NCI-H345 treated with DMSO at 0.1 percent for 48 hours (cell line): ENCODE data around the gene KLHL25.
"Not testable (repeated sequence)": the region's sequence is repeated elsewhere in the genome, so short reads cannot be mapped to it uniquely, and the experiment has no call there.

Experiments
- DNase-seq: peaks from one replicate; lab custom pipeline; 2025; ENCODE audit not compliant: unreplicated experiment; lab: John Stamatoyannopoulos, UW

Gene KLHL25

DNA sequence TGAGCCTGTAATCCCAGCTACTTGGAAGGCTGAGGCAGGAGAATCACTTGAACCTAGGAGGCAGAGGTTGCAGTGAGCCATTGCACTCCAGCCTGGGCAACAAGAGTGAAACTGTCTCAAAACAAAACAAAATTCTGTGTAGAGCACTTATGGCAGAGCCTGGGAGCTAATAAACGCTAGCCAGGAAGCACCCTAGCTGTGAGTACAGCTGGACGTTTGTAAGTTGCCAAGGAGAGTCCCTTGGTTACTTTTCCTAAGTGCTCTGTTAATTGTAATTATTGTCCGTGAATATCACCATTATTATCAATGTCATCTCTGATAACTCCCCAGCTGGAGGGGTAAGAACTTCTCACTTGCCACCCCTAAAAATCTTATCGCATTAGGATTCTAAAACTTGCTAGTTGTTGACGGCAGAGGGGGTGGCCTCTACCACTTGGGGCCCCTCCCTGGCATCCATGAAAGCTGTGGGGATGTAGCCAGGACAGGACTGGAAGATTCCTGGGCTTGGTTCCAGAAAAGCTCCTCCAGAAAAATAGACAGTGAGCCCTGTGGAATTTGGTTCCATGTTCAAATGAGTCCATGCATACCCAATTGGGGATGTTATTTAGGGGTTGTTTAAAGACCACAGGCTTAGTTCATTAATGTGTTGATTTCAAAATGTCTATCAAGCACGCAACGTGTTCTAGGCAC lies 9.9 kb upstream of the KLHL25 start:
- DNase-seq, result no peak

DNA sequence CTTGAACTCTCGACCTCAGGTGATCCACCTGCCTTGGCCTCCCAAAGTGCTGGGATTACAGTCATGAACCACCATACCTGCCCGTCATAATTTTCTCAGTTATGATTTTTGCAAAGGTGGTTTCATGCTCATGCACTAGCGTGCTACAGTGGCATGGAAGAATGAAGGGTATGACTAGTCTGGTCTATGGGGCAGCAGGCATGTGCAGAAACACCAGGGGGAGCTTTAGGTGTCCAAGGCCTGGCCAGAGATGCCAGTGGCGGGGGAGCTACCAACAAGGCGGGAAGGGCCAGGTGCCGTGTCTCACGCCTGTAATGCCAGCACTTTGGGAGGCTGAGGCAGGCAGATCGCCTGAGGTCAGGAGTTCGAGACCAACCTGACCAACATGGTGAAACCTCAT lies 7.9 kb upstream of the KLHL25 start:
- not testable (repeated sequence) for DNase-seq

DNA sequence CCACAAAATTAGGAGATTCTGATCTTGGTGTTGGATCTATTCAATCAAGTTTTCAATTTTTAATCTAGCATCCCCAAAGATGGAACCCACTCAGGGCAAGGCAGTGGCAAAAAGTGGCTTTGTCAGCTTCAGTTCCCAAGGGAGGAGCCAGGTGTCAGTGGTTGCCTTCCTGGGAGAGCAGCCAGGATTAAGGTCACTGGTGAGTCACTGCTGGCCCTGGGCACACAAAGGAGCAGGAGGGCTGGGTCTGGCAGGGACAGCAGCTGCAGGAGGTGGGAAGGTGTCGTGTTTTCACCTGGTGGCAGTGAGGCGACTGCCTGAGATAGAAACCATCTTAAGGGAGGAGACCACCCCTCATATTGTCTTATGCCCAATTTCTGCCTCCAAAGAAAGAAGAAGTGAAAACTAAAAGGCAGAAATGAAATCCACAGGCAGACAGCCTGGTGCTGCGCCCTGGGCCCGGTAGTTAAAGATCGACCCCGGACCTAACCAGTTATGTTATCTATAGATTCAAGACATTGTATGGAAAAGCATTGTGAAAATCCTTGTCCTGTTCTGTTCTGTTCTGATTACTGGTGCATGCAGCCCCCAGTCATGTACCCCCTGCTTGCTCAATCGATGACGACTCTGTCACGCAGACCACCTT lies 5.9 kb upstream of the KLHL25 start:
- peak; percentile 22 for DNase-seq

DNA sequence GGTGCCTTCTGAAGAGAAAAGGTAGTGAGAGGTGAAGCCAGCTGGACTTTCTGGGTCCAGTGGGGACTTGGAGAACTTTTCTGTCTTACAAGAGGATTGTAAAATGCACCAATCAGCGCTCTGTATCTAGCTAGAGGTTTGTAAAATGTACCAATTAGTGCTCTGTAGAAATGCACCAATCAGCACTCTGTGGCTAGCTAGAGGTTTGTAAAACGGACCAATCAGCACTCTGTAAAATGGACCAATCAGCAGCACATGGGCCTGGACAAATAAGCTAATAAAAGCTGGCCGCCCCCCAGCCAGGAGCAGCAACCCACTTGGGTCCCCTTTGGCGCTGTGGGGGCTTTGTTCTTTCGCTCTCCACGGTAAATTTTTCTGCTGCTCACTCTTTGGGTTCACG lies 1.6 kb upstream of the KLHL25 start:
- not testable (repeated sequence) for DNase-seq

DNA sequence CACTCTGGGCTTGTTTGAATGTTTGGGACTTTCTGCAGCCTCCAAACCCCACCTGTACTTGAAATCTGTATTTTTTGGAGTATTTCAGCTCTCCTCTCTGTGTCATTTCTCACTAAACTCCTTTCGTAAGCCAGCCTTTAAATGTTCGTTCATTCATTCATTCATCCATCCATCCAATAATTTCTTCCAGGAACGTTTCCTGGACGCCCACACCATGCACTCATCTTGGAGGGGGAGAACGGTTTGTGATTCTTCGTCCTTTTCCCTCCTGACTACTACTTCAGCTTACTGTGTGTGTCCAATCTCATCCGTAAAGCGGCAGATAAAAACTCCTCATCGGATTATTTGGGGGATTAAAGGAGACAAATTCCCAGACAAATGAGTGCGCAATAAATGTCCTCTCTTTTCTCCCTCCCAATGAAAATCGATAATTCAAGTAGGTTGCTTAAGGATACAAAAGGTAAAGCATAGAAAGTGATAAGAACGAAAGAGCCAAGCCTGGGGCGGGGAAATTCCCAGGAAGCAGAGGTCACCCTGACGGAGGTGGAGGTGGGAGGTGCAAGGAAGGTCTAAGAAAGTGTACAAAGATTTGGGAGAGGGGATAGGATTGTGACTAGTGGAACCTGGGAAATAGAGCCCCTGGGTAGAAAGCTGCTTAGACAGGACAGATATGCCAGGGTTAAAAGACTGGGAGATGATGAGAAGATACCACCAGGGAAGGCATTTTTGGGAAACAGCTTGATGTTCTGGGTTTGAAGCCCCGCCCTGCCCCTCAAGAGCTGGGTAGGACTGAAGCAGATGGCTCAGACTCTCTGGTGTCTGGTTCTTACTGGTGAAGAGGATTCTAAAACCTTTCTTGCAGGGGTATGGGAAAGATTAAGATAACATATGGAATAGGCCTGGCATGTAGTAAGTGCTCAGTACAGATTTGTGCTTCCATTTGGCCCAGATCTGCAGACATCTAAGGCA lies 896 bp upstream of the KLHL25 start:
- no peak for DNase-seq

DNA sequence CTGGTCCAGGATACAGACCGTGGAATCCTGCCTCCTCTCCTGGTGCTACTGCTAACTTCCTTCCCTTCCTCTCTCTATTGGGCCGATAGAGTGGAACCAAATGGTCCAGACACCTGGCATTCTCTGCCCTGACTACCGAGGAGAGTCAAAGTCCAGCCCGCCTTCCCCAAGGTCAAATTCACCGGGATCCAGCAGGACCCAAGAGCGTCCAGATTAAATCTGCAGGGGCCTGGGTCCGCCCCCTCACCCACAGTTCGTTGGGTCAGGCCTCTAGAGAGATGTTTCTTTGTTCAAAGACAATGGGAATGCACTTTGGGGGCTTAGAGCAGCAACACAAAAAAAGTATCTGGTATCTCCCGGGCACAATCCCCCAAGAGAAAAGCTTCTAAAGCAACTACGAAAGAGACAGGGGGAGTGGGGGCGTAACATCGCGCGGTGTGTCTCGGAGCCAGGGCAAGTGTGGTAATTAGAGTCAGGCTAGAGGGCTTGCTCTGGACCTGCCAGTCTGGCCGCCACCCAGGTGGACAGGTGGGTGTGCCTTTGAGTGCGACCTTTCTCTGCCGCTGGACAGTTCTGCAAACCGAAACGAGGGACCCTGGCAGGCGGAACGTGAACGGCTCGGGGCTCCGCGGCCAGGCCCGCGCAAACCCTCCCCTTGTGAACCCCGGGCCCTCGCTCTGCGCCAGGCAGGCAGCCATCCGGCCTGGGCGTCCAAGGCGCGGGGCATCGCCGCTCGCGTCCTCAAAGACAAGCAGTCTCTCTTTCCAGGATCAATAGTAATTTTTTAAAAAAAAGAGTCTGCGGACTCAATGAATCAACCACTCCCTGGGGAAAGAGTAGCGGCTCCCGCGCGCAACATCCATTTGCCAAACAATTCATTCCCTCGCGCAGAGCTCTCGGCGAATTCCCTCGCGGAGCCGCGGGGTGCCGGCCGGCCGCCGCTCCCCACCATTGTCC lies 806 bp downstream of the KLHL25 start:
- no peak for DNase-seq

DNA sequence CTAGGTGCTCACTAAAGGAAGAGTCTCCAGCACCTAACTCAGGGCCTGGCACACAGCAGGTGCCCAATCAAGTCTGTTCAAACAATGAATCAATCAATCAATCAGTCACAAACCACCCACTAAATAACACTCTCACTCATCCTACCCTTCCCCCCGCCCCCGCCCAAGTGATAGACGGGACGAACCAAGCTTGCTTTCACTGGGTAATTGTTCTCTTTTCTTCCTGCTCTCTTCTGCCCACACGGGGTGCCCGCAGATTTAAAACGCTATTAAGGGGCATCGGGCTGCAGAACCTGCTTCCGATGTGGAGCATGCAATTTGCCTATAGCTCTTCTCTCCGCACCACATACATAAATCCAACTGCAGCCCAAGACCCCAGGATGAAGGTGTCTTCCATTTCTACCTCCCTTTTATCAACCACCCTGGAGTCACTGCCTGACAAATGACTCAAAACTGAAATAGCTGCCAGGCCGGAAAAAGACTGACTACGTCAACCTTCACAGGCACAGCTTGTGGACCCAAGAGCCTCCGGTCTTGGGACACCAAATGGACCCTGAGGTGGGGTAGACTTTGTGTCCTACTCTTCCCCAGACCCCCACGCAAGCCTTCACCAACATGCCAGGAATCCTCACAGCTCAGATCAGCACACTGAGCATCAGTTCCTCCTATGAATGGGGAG lies 1.7 kb downstream of the KLHL25 start:
- DNase-seq, result no peak

DNA sequence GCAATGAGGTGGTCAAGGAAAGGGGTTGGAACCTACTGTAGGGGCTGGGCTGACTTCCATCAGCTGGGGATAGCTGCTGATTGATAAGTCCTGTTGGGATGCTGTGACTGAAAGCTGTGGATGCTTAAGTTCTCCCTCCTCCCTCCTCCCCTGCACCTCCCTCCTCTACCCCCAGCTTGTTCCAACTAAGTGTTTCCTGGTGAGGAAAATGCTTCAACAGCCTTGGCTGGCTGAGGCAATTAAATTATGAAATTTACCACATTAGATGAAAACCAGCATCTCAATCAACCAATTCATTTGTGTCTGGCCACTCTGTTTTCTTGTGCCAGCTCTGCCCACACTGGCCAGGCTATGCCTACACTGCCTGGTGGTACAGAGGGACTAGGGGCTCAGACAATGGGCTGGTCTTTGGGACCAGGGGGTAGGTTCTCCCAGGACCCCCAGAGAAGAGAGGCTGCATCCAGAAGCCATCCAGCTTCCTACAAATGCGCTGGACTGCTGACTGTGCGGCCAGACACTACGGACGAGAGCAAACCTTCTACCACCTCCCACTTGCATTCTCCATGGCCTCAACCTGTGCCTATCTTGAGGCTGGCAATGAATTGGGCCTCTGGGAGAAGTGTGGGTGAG lies 2.5 kb downstream of the KLHL25 start:
- DNase-seq, result no peak

DNA sequence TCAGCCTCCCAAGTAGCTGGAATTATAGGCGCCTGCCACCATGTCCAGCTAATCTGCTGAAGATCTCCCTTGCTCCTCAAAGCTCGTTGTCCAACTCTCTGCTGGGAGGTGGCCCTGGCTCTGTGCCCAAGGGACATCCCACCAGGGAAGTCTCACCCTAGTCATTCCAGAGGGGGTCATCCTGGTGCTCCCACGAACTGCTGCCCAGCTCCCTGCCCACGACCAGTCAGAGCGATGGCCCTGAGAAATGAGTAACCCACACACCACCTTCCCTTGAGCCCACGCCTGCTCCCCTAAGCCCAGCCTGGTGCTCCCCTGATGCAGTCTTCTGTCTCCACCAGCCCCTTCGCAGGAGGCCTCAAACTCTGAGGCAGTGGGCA lies 5.2 kb downstream of the KLHL25 start:
- no peak for DNase-seq

DNA sequence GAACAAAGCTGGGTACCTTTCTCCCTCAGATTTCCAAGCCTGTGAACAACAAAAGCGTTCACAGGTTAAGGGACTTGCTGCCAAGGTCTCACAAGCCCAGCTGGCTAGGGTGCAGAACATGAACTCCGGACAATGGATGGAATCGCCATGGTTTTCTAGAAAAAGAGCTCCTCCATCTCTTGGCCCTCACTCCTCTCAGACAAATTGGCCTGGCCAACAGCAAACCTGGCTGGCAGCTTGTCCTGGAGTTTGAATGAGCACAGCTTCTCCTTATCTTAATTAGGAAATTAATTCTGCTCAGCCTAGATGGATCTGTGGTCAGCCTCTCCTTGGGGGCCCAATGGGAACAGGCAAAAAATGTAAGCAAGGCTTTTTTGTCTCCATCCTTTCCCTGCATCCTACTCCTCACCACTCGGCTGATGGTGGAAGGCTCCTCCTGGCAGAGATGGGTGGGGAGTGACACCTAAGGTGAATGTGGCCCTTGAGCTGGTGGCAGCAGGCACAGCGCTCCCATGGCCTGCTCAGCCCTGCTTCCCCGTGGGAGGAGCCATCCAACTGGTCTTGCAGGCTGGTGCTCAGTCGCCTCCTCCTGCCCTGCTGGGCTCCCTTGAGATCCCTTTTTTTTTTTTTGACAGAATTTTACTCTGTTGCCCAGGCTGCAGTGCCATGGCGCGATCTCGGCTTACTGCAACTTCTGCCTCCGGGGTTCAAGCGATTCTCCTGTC lies 5.8 kb downstream of the KLHL25 start:
- no peak for DNase-seq

DNA sequence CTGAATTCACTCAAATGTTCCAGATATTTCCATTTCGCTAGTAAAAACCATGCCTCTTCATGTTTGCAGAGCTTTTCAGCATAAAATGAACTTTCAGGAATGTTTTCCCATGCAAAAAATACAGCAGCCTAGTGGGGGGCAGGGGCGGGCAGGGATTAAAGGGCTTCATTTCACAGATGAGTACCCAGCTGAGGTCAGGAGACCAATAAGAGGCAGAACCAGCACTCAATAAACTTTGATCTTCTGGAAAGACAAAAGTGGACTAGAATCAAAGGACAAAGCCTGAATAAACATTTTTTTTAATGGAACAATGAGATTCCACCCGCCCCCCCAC lies 8.0 kb downstream of the KLHL25 start:
- peak; percentile 52 for DNase-seq

DNA sequence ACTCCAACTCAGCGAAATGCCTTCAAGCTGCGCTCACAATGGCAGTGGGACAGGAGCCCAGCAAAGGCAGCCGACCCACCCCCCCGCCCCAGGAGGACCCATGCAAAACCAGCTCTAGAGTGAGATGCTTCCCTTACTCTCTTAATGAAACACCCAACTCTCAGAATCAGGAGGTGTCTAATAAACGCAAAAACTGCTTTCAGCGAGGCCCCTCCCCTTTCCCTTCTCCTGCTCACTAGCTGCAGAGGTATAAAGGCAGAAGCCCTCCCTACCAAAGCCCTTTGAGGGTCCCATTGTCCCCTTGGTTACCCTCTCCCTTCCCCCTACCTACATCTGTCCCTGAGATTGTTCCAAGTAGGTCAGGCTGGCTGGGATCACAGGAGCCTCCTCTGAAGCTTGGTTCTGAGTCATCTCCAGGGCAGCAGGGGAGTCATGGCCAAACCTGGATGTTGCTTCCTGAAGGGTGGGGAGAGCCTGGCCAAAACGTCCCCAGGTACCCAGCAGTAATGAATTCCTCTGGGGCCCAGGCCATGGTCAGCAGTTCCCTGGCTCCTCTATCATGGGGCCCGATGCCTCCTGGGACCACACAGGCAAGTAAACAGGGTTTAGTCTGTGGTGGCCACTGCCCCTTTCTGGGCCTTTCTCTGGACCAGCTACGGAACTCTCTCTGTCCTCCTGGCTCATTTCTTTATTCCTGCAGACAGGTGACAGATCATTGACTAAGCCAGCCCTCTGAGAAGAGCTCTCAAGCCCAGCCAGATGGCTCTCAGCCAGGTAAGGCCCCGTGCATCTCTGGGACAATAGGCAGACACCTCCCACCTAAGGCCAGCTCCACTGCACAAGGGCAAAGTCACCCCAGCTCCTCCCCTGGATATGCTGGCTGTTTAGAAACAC lies 8.6 kb downstream of the KLHL25 start:
- DNase-seq, result peak; percentile 78

DNA sequence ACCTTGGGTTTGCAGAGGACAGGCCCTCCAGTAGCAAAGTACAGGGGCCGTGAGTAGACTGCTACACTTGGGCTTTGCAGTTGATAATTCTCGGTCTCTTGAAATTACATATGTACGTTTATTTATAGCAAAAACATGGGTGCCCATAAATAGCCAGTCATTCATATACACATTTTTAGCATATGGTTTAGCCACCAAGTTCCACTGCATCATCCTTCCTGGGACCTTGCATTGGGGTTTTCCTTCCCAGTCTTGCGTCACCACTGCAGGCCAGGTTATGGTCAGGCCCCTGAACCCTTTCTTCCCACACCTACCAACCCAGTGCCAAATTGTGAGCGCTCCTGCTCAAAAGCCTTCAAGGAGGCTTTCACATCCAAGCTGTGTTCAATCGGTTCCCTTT lies 12.7 kb downstream of the KLHL25 start:
- no peak for DNase-seq

DNA sequence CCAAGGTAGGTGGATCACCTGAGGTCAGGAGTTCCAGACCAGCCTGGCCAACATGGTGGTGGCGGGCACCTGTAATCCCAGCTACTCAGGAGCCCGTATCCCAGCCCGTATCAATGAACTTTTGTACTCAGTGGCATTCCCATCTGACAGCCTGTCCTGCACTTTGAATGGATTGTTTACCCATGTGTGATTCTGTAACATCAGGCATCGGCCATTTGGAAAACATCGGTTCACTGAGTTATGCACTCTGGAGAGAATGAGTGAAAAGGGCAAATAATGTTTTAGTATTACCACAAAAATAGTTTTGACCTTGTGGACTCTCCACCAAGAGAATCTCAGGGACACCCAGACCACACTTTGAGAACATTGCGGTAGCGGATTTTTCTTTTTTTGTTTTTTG lies 13.6 kb downstream of the KLHL25 start:
- no peak for DNase-seq

DNA sequence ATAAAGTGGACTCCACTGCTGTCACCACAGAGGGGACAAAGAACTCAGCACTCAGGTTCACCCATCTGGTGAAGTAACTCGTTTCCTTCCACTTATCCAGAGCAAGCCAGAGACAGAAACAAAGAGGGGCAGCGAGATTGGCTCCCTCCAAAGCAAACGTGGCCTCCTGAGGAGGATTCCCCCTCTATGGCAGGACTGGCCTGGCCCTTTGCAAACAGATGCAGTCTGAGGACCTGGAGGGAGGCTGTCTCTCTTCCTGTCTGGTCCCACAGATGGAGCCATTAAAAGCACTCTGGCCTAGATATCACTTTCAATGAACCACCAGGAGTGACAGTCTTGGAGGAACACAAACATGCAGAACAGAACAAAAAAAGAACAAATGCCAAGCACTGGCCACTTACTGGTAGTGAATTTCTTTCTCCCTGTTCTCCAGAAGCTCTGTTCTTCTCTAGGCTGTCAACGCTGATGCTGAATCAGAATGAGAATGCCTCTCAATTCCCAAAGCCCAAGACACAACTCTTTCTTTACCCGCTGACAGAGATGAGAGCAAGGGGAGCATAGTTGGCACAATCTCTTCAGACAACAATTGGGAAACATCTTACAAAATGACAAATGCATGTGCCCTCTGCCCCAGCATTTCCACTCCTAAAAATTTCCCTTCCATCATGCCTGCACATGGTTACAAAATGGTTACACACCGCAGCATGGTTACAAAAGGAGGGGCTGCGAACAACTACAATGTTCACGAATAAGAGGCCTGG lies 14.3 kb downstream of the KLHL25 start:
- no peak for DNase-seq

DNA sequence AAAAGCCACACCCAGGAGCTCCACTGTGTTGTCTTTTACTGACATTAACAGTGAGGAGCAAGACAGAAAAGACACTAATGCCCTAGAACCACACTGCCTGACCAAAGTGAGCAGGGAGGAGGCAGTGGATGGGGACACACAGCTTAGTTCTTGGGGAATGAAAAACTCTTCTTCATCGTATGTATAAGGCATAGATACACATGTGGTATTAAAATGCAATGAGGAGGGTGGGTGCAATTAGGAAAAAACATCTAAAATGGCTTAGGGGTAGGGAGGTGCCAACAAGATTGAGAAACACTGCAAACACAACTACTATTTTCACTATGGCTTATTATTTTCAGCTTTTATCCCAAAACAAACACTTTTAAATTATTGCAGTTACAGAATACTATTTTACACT lies 15.5 kb downstream of the KLHL25 start:
- no peak for DNase-seq

DNA sequence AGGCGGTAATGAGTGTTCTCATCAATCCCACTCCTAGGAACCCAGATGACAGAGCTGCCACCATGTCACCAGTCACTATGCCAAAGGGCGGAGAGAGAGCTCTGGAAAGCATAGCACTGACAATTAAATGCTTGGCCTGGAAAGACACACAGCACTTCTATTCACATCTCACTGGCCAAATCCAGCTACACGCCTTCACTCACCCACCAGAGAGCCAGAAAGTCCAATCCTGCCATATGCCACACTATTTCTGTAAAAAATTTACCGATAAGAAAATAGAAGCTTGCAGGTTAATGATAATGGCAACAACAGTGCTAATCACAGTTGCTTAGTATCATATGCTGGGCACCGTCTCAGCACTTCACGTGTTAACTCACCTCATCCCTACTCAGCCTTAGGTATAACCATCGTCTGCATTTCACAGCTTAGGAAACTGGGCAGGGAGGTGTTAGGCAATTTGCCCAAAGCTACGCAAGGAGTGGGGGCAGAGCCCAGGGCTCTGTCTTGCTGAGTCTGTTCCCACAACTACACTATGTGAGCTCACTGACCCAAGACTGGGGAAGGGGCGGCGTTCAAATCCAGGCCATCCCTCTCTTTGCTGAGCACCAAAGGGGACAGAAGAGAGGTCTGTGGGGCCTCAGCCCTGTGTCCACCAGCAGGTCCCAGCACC lies 16.5 kb downstream of the KLHL25 start:
- DNase-seq, result no peak
